MM.1S (cell line): ENCODE results near the gene PRSS33.

Source experiments
- CTCF ChIP-seq: fragments of 300-600 bp; sonication (generic); IDR thresholded peaks from 2 replicates; pipeline ENCODE4 v1.5.1; 2016; ENCODE audit warnings: antibody characterized with exemption, low read length, mixed read lengths
- EZH2 ChIP-seq: fragments of 300-600 bp; sonication (generic); optimal IDR thresholded peaks from 2 replicates; pipeline ENCODE3; 2017; ENCODE audit warnings: low read depth, mild to moderate bottlenecking, antibody characterized with exemption, low read length, mixed read lengths
- EZH2phosphoT487 ChIP-seq: fragments of 300-600 bp; sonication (generic); IDR thresholded peaks from 2 replicates; pipeline ENCODE4 v1.6.1; 2018; ENCODE audit warnings: antibody characterized with exemption, low read length

- TF ChIP-seq CTCF (no peak), EZH2 (no peak), EZH2phosphoT487 (no peak)
Measured at GRCh38 chr16:2773188-2773968, 14.0 kb downstream of the PRSS33 start.
